Limb (tissue), 2 donors: ENCODE results near the gene RARRES1.

Source experiments
- DNase-seq, 2 donors: peaks; one replicate each; pipeline ENCODE4 v3.0.0-alpha.2; 2016; ENCODE audit errors: extremely low spot score in 2 of 2

Gene RARRES1

DNA sequence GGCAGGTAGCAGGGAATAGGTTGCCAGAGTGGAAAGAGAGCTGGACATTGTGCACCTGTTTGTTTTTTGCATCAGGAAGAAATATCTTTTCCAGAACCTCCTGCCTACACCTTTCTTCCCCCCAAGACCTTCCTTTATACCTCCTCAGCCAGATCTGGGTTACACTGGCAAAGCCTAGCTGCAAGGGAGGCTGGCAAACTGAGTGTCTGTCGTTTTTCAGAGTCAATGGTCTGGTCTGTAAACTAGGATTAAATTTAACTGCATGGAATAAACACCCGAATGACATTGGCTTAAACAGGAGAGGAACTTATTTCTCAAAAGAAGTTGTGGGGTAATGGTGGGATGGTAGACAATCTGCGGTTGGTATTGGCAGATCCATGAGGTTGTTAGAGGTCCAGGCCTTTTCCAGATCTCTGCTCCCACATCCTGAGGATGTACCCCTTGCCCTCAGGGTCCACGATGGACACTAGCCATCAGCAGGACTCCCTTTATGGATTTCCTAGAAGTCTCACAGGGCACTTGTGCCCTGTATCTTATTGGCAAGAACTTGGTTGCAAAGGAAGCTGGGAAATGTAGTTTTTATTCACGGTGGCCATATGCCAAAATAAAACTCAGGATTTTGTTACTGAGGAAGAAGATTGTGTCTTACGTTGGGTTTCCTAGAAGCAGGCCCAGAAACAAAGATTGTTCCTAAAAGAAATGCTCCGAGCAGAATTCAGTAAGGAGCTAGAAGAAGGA lies 3.2 kb upstream of the RARRES1 start:
- no peak for DNase-seq

DNA sequence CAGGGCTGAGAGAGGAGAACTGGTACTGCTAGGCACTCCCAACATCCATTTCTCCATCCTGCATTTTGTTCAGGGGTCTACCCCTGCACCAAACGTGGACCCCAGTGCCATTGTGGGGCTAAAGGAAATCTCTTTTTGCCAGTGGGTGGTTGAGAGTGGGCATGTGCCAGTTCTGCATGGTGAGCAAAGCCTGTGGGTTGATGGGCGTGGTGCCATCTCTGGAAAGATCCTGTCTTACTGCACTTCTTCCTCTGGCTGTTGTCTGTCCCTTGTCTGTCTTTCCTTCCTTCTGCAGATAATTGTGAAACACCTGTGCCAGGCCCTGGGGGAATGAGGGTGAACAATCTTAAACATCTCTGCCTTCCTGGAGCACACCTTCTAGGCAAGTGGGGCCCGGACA lies 1.4 kb upstream of the RARRES1 start:
- no peak for DNase-seq

DNA sequence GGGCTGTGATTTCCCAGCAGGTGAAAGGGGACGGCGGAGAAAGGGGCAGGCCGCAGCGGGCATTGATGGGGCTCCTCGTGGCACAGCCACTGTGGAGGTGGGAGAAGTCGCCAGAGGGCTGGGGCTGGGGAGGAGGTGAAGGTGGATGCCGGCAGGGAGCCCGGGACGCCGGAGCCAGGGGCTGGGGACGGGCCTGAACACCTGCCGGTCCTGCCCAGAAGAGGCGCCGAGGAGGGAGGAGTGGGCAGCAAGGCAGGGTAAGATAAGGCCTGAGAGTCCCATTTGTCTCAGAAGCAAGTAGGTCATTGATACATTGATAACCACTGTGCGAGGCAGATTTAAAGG lies 571 bp upstream of the RARRES1 start:
- no peak for DNase-seq

DNA sequence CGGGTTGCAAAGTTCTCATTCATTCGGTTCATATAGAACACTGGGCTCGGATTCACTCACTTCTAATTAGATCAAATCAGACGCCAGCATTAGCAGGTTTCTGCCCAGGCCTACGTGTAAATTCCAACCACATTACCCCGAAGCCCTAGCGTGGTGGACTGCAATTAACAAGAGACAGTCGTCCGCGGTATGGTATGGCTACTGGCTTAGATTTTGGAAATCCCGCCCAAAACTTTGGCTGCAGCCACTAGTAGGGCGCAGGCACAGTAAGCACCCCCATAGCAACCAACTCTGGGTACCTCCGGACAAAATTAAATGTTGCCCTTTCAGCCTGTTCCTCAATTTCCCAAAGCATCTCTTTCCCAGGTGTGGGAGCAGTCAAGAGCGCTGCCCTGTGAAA lies 771 bp downstream of the RARRES1 start:
- no peak for DNase-seq

DNA sequence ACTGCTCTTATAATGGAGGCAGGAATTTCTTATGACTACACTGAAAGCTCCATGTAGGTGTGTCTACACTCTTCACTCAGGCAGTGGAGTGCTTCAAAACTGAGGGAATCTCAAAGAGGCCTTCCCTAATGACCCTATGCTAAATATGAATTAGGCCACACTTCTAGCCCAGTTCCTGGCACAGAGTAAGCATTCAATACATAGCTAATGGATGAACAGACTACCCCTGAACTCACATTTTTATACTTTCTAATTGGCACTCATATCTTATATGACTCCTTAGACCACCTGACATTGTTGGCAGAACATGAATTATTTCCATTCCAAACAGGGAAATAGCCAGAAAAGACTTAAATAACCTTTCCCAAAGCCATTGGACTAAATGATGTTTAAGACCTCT lies 3.4 kb downstream of the RARRES1 start:
- DNase-seq = no peak

DNA sequence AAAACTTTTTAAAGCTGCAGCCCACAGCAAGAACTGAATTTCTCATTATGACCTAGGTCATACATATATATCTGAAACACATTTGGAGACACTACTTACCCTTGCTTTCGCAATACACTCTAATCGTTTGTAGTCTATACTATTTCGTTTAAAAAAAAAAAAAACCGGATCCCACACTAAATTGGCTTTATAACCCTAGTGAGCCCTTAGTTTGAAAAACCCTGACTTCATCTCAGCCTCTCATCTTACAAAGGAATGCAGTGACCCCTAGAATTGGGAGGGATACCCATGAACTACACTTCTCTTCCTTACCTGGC lies 4.2 kb downstream of the RARRES1 start:
- no peak for DNase-seq

DNA sequence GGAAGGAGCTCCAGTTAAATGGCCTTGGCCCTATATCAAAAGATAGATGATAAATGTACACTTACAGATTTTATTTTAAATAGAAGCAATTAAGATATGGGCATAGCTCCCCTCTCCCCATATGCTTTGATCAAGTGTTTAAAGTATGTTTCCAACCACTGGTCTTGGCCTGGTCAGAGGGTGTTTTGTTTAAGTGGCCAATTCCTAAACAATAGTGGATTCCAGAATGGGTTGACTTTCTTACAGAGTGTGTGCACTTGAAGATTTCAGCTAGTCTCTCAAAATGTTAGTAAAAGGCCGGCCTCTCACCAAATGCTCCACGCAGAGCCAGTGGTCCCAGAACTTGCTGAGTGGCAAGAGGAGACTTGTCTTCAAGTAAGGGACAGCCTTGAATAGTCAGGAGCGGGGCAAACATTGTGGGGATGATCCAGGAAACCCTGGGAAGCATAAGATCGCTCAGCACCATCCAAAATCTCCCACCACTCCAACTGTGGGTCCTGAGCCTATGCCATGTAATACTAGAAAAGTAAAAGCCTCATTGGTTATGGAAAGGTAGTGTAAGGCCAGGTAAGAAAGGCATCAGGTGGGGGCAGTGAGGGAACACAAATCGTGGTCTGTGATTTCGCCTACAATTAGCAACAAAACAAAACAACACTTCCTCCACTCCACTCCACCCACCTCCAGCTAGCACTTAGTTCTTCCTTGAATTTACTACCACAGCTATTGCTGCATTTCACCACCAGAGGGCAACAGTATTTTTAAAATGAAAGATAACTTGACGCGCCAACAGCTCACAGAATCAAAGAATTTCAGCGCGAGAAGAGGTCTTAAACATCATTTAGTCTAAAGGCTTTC lies 4.8 kb downstream of the RARRES1 start:
- peak; percentile 50 to 84 for DNase-seq

DNA sequence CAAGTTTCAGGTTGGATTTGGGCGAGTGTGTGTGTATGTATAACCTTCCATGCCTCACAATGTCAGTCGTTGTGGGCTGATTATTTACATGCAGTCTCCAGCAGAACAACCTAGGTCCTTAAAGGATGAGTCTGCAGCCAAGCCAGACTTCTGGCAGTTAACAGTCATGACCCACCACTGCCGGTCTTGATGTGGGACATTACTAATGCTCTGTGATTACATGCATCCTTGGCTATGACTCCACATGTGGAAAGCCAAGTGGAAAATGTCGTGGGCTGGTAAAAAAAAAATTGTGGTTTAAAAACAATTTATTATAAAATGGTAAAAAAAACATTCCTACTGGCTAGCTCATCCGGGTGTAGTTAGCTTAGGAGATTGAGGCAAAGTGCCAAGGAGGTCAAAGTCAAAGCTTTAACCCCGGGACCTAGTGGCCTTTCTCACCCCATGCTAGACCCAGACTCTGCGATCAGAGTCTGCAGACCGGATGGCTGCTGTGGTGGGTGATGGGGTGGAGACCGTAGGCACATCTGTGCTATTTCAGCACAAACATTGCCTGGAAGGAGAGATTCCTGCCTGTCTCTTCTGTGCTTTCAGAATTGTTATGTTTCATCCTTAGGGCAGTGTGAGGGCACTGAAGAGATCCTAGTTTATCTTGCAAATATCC lies 6.8 kb downstream of the RARRES1 start:
- DNase-seq = peak in 1 of 2 donors; percentile 33

DNA sequence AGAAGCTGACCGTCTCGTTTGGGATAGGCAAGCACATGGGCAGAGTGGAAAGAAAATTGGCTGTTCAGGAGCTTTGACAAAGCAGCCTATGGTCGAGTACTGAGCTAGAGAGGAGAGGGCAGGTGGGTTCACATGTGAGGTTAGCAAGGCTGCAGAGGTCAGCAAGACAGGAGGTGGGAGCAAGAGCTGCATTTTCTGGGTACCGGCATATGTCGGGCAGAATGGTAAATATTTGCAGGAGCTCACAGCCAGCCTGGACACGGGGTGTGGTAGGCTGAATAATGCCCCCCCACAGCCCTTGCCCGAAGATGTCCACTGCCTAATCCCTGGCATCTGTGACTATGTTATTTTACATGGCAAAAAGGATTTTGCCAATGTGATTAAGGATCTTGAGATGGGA lies 8.3 kb downstream of the RARRES1 start:
- no peak for DNase-seq

DNA sequence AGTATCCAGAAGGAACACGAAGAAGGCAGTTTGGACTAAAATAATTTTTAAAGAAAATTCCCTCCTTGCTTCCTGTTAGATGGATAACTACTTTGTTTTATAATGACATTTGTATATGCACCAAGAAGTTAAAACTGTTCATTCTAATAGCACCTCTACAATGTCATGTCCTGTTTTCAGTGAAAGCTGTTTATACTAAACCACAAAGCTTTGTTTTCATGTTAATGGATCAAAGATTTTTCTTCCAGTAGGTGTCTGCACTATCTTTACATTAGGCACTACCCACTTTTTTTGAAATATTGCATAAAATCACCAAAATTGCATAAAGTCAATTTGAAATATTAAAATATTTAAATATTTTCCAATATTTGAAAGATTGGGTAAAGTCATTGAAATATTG lies 10.1 kb downstream of the RARRES1 start:
- no peak for DNase-seq

DNA sequence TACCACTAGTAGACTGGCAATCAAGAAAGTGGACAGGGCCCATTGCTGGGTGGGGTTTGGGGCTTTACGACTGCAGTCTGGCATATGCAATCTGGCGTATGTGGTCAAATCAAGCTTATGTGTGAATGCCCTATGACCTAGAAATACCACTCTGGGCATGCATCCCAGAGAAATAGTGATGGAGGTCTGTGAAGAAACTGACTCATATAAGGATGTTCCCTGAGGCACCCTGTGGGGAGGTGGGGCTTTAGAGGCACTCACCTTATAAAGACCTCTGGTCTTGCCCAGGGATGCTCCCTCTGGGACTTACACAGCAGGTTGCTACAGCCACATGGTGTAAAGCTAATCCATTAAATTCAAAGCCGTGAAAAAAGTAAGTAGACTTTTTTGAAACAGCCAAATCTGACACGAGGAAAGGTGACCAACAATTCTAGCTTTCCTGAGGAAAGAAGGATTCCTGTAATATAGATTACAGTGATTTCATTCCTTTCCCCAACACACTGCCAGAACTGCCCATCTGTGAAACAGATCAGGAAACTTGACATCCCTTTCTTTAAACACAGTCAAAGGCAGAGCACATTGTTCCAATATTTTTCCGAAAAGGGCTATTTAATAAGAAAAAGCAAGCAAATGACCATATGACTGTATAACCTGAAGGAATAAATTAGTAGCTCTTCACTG lies 13.6 kb downstream of the RARRES1 start:
- DNase-seq = peak in 1 of 2 donors; percentile 43

DNA sequence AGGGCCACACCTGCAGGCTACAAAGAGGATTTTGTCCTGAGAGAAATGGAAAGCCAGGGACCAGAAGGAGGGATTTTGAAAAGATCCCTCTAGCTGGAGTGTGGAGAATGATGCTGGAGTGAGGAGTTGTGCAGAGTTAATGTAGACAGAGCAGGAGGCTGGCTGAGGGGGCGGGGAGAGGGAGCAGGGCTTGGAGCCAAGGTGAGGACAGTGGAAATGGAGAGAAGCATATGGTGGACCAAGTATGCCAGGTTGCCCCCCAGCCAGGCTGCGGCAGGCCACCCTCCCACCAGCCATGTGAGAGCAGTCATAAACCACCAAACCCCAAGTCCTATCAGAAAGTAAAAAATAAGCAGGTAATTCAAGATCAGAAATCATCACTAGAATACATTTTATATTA lies 14.7 kb downstream of the RARRES1 start:
- DNase-seq = no peak

DNA sequence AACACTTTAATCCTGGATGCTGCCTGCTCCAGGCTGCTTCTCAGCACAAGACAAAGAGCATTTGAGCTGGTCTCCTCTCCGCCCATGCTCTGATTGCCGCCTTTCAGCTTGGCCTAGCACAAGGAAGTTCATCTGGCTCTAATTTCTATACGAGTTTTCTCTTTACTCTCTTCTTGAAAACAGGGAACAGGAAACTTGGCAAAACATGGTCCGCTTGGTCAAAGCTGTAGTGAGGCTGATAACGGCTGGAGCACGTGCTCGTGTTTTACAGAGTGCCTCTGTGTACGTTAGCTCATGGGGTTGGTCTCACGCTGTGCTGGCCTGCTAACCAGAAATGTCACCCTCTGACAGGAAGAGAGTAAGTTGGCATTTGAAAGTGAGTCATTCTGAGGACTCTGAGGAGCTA lies 19.2 kb downstream of the RARRES1 start:
- DNase-seq = no peak

DNA sequence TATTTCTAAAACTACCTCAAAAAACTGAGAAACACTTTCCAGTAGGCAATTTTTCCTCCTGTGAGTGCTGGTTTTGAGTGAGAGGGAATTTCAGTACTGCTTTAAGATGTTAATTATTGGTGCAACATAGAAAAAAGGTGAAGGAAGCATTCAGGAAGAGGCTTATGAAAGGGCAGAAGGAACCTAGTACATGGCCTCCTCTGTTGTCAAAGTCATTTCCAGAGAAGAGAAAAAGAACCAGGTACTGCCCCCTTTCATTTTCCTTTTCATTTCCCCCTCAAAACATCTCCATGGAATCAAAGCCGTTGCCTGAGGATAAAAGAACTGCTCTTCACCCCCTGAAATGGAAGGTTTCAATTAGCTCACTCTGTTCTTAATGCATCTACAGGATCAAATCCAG lies 19.8 kb downstream of the RARRES1 start:
- no peak for DNase-seq

DNA sequence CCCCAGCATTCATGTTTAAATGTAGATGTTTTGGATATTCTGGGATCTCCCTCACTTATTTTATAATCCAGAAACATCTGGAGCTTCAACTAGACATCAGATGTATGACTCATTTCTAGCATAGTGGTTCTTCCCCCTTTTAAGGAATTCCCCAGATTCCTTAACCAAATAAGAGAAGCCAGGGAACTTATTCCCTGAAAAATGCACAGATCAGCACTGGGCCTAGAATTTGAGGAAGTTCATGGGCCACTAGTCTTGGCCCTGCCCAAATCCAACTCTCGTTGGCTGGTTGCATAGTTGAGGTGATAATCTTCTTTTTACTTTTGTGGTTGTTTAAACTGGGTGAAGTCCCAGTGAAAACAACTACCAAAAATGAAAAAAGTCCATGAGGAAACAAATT lies 20.4 kb downstream of the RARRES1 start:
- no peak for DNase-seq

DNA sequence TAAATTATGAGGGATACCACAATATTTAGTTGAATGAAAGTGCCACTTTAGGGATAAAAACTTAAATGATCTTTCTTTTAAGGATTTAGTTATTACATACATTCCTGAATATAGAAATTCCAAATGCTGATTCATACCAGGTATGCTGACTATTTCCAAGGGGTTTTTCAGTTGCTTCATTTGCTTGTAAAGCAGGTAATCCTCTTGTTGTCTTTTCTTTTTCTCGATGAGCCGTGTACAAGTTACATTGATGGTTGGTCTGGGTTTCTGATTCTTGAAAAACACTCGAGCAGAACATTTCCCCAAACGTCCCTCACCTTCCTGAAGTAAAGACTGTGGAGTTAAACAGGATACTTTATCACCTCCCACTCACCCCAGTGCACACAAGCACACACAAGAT lies 21.7 kb downstream of the RARRES1 start:
- no peak for DNase-seq

DNA sequence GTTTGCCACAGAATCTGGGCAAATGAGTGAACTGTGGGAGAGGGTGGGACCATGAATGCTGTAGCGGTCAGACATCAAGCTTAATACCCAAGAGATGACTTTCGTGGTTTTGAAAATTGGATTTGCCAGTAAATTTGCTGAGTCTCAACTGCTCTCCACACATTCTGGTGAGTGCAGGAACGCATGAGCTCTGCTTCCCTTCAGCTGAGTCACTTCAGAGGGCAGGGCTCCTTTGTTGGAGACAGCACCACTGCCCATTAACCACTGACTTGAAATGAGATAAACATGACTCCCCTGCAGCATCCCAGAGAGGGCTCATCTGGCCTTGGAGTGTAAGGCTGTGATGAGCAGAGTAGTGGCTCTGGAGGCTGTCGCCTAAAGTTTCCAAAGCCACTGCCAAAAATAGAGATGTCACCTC lies 22.6 kb downstream of the RARRES1 start:
- DNase-seq = no peak

DNA sequence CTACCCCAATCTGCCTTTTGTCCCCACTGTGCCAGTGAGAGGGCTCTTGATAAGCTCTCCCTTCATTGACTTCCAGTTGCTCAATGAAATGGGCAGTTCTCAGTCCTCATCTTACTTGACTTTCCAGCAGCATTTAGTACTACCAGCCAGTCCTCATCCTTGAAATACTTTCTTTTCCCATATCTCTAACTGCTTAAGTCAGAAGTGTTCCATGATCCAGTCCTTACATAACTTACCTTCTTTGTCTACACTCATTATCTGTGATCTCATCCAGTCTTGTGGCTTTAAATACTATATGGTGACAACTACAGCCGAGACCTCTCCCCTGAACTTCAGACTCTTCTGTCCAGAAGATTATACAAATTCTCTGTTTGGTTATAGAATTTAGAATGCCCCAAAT lies 28.7 kb downstream of the RARRES1 start:
- DNase-seq = no peak

DNA sequence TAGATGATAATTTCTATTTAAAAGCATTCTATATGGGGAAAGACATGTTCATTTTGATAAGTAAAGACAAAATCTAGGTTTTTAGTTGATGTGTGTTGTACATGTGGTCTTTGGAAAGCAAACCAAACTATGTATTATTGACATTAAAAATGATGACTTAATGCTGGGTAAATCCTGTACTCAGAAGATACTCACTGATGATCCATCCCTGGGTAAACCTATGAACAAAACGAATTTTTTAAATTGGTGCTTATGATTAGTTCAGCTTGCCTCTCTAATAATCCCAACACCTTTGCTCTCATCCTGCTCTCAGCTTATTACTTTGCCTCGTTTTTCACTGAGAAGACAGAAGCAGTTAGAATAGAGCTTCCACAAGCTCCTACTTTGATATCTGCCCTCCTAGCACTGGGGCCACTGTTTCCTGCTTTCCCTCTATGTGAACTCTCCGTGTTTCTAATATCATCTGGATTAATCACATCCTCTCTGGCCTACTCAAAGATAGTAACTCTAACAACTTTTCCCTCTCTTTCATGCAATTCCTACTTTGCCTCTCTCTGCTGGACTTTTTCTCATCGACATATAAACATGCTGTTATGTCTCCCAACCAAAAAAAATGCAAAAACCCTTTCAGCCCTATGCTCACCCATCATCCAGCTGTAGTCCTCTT lies 29.3 kb downstream of the RARRES1 start:
- DNase-seq = no peak

DNA sequence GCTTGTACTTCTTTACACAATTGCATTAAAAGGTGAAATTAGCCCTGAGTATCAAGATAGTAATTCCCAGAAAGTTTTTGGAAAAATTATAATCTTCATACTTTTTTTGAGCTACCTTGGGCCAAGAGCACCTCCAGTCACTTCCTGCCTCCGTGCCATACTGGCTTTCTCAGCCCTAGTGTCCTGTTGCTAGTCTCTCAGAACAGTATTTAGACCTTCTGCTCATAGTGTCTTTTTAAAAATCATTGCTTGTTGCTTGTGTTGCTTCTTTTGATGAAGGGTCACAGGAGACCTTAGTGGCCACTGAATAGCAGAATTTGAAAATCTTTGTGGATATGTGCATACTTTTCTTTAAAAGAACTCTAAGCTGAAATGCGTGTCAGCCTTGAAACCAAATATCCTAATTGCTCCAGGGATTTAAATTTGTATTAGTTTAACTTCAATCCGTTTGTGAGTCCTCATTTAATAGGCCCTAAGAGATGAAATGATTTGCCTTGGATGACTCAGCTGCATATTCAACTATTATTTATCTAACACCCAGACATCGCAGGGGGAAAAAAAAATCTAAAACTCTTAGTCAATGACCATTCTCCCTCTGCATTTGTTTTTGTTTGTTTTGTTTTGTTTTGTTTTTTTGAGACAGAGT lies 30.7 kb downstream of the RARRES1 start:
- no peak for DNase-seq

DNA sequence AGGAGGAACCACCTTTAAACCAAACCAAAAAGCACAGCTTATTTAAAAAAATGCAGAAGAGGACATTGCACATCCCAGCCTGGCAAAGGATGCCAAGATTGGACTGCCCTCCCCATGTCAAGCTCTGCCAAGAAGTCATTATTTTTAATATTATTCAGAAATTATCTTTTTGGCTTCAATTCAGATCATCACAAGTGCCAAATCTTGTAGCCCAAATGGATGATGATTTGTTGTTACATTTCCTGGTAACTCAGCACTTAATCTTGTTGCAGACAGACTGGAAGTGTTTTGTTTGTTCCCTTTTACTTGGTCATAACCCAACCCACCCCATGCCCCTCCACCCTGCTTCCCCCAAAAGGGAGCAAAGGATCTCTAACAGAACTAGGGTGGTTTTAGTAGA lies 31.7 kb downstream of the RARRES1 start:
- DNase-seq = no peak
